ENCODE data around the gene ANLN. TPM values are rescaled to one million over a fixed set of nuclear protein-coding genes. Genes with fewer than 3 reads are reported as not detected.
"Not testable (repeated sequence)": the region's sequence is repeated elsewhere in the genome, so short reads cannot be mapped to it uniquely, and the experiment has no call there.

ANLN gene
- polyA plus RNA-seq, 1 donor from 2014 or later, result 5.8 TPM

DNA sequence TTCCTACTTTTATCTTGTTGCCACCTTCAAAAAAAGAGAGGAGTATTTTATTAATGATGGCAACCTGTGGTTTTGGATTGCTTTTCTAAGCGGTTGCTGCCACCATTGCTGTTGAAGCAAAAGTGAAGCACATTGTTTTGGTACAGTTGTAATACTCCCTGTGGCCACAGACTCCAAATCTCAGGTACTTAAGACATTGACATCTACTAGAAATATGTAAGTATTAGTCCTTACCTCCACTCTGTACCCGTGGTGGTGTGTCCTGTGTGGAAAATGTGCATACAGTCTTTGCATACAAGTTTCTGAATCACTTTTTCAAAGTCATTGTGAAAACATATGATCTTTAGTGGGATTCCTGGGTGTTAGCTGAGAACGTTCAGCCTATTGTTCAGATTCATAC lies 85.7 kb downstream of the ANLN start:
- Histone ChIP-seq H2AFZ (ENCODE audit: low read depth, low read length) (no peak overlapping the region), H4K20me1 (ENCODE audit: insufficient read depth) (no peaks in the 10 kb centered on the region), H3K4me2 (ENCODE audit: low read length) (no peak overlapping the region), H3K9me2 (ENCODE audit: insufficient read depth, low read length) (no peaks in the 10 kb centered on the region), H3K9me3 (ENCODE audit: low read length) (no peaks in the 10 kb centered on the region), H3K27ac (ENCODE audit: low read length) (no peak overlapping the region), H3F3A (ENCODE audit: insufficient read depth, low read length, poor library complexity, severe bottlenecking) (no peaks in the 10 kb centered on the region), H3K27me3 (ENCODE audit: insufficient read depth, low read depth, low read length) (no peaks in the 10 kb centered on the region), H3K9ac (ENCODE audit: low read length) (no peak overlapping the region), H3K79me2 (replicated peaks; ENCODE audit: insufficient read depth, low read length) (no peaks in the 10 kb centered on the region), H3K36me3 (ENCODE audit: insufficient read depth, low read length) (no peaks in the 10 kb centered on the region), H3K4me3 (ENCODE audit: low read length) (no peak overlapping the region)
- no peak for TF ChIP-seq SMC3 (conservative IDR thresholded peaks at IDR 0.05; ENCODE audit: poor library complexity)
- no peak for TF ChIP-seq POLR2AphosphoS5 (IDR thresholded peaks at IDR 0.05)
- TF ChIP-seq REST (IDR thresholded peaks at IDR 0.05; ENCODE audit: borderline replicate concordance), result no peak
- TF ChIP-seq RAD21 (conservative IDR thresholded peaks at IDR 0.05), result no peak
- no peak for TF ChIP-seq TAF1 (IDR thresholded peaks at IDR 0.05; ENCODE audit: low read depth)
- no peak for TF ChIP-seq EP300 (conservative IDR thresholded peaks at IDR 0.05; ENCODE audit: poor library complexity, severe bottlenecking)

GRCh38 chr7:36478745-36479144 lies 89.1 kb downstream of the ANLN start:
- H4K20me1 ChIP-seq (ENCODE audit: insufficient read depth), result no peaks in the 10 kb centered on the region
- no peaks in the 10 kb centered on the region for H3K9me3 ChIP-seq (ENCODE audit: low read length)
- H3K36me3 ChIP-seq (ENCODE audit: insufficient read depth, low read length), result no peaks in the 10 kb centered on the region
- TF ChIP-seq RAD21 (conservative IDR thresholded peaks at IDR 0.05) (no peak), TAF1 (IDR thresholded peaks at IDR 0.05; ENCODE audit: low read depth) (no peak), POLR2AphosphoS5 (IDR thresholded peaks at IDR 0.05) (no peak), REST (IDR thresholded peaks at IDR 0.05; ENCODE audit: borderline replicate concordance) (no peak), EP300 (conservative IDR thresholded peaks at IDR 0.05; ENCODE audit: poor library complexity, severe bottlenecking) (no peak), EZH2 (IDR thresholded peaks at IDR 0.05; ENCODE audit: borderline replicate concordance, insufficient read depth, low read length, poor library complexity, severe bottlenecking) (no peak), SMC3 (conservative IDR thresholded peaks at IDR 0.05; ENCODE audit: poor library complexity) (no peak), MXI1 (conservative IDR thresholded peaks at IDR 0.05; ENCODE audit: poor library complexity, severe bottlenecking) (no peak), CTCF (IDR thresholded peaks at IDR 0.05; ENCODE audit: poor library complexity, severe bottlenecking) (no peak)
- H3K4me3 ChIP-seq (ENCODE audit: low read length), result no peak overlapping the region
- H3F3A ChIP-seq (ENCODE audit: insufficient read depth, low read length, poor library complexity, severe bottlenecking), result no peaks in the 10 kb centered on the region
- no peaks in the 10 kb centered on the region for H3K79me2 ChIP-seq (replicated peaks; ENCODE audit: insufficient read depth, low read length)
- H3K27ac ChIP-seq (ENCODE audit: low read length), result no peak overlapping the region
- H3K9me2 ChIP-seq (ENCODE audit: insufficient read depth, low read length), result no peaks in the 10 kb centered on the region
- no peak overlapping the region for H3K9ac ChIP-seq (ENCODE audit: low read length)
- H2AFZ ChIP-seq (ENCODE audit: low read depth, low read length), result no peak overlapping the region
- no peaks in the 10 kb centered on the region for H3K27me3 ChIP-seq (ENCODE audit: insufficient read depth, low read depth, low read length)
- no peak overlapping the region for H3K4me2 ChIP-seq (ENCODE audit: low read length)

DNA sequence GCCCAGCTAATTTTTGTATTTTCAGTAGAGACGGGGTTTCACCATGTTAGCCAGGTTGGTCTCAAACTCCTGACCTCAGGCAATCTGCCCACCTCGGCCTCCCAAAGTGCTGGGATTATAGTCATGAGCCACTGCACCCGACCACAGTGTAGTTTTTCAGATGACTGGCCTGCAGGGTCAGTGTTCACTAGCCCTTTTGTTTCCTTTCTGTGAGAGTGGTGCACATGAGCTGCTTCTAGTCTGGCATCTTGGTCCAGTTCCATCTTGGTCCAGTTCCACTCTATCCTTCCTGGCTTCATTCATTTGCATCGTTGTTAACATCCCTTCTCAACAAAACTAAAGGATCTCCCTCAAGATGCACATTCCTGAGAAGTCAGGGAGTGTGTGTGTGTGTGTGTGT lies 94.2 kb downstream of the ANLN start:
- not testable (repeated sequence) for H3K27me3 ChIP-seq (ENCODE audit: insufficient read depth, low read depth, low read length); H2AFZ ChIP-seq (ENCODE audit: low read depth, low read length); H3K4me2 ChIP-seq (ENCODE audit: low read length); H3F3A ChIP-seq (ENCODE audit: insufficient read depth, low read length, poor library complexity, severe bottlenecking); H4K20me1 ChIP-seq (ENCODE audit: insufficient read depth); H3K27ac ChIP-seq (ENCODE audit: low read length); H3K36me3 ChIP-seq (ENCODE audit: insufficient read depth, low read length); H3K9ac ChIP-seq (ENCODE audit: low read length); H3K79me2 ChIP-seq (replicated peaks; ENCODE audit: insufficient read depth, low read length); H3K9me2 ChIP-seq (ENCODE audit: insufficient read depth, low read length); H3K4me3 ChIP-seq (ENCODE audit: low read length); H3K9me3 ChIP-seq (ENCODE audit: low read length)

Data from neural cell (in vitro differentiated cells).